ENCODE data around the gene OXSR1.

DNA sequence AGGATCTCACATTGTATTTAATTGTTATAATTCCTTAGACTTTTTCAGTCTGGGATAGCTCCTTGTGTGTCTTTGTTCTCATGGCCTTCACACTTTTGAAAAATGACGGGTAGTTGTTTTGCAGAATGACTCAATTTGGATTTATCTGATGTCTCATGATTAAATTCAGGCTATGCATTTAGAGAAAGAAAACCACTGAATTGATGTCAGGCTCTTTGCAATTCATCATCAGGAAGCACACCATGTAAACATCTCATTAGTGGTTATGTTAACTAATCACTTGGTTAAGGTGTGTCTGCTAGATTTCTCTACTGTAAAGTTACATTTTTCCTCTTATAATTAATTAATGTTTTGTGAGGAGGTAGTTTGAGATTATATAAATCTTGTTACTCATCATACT is 92.2 kb downstream of the OXSR1 start:
- TF ChIP-seq, protein P1, sequence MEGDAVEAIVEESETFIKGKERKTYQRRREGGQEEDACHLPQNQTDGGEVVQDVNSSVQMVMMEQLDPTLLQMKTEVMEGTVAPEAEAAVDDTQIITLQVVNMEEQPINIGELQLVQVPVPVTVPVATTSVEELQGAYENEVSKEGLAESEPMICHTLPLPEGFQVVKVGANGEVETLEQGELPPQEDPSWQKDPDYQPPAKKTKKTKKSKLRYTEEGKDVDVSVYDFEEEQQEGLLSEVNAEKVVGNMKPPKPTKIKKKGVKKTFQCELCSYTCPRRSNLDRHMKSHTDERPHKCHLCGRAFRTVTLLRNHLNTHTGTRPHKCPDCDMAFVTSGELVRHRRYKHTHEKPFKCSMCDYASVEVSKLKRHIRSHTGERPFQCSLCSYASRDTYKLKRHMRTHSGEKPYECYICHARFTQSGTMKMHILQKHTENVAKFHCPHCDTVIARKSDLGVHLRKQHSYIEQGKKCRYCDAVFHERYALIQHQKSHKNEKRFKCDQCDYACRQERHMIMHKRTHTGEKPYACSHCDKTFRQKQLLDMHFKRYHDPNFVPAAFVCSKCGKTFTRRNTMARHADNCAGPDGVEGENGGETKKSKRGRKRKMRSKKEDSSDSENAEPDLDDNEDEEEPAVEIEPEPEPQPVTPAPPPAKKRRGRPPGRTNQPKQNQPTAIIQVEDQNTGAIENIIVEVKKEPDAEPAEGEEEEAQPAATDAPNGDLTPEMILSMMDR (IDR thresholded peaks at IDR 0.05; ENCODE audit: borderline replicate concordance, extremely low read depth, low read length, poor library complexity, severe bottlenecking), result no peak
- TF ChIP-seq EZH2 (IDR thresholded peaks at IDR 0.05; ENCODE audit: borderline replicate concordance, low read depth, low read length, severe bottlenecking), result no peak
